Stomach (tissue), 9 donors: ENCODE measurements around the gene FGGY. TPM values are rescaled to one million over a fixed set of nuclear protein-coding genes. Genes with fewer than 3 reads are reported as not detected.

Experiments used
- DNase-seq, 2 donors: peaks; one replicate each; pipeline versions ENCODE4 v3.0.0 to v3.0.0-alpha.2; 2013 to 2019
- H3K27ac ChIP-seq, 5 donors: fragments of 200-600 bp in 4 of 5; sonication (generic) in 4 of 5; one replicate each; pipeline ENCODE4 v1.5.1; 2013 to 2019; ENCODE audit warnings: mild to moderate bottlenecking in 1 of 5, moderate library complexity in 1 of 5
- H3K27me3 ChIP-seq, 3 donors: fragments of 200-600 bp; sonication (generic); one replicate each; pipeline ENCODE4 v1.5.1; 2017 to 2019; ENCODE audit warnings: mixed run types in 1 of 3
- H3K36me3 ChIP-seq, 4 donors: fragments of 200-600 bp; sonication (generic); 1 replicate in 3 of 4; 2 replicates in 1 of 4; pipeline ENCODE4 v1.5.1; 2016 to 2019
- H3K4me1 ChIP-seq, 4 donors: fragments of 200-600 bp; sonication (generic); one replicate each; pipeline ENCODE4 v1.5.1; 2016 to 2019
- H3K4me3 ChIP-seq, 4 donors: fragments of 200-600 bp; sonication (generic) in 3 of 4; one replicate each; pipeline ENCODE4 v1.5.1; 2016 to 2019; ENCODE audit warnings: mild to moderate bottlenecking in 1 of 4
- H3K9me3 ChIP-seq, 4 donors: fragments of 200-600 bp; sonication (generic); one replicate each; pipeline ENCODE4 v1.5.1; 2016 to 2019
- EP300 ChIP-seq: sonication (generic); formaldehyde crosslinking; IDR thresholded peaks from one replicate; pipeline ENCODE4 v1.6.1; 2017; ENCODE audit warnings: antibody characterized with exemption
- POLR2A ChIP-seq, 4 donors: fragments of 450-650 bp; IDR thresholded peaks; one replicate each; pipeline ENCODE4 v1.6.1; 2016; ENCODE audit warnings: antibody characterized with exemption in 4 of 4, control low read depth in 2 of 4, mild to moderate bottlenecking in 1 of 4, moderate library complexity in 1 of 4
- POLR2AphosphoS5 ChIP-seq, 3 donors: sonication (generic); formaldehyde crosslinking; IDR thresholded peaks; one replicate each; pipeline ENCODE4 v1.6.1; 2016; ENCODE audit warnings: antibody characterized with exemption in 3 of 3
- whole genome bisulfite sequencing, 5 donors: extraction: QIAGEN DNeasy Blood & Tissue Kit in 3 of 5; methylation state at CpG; one replicate each; pipeline versions ENCODE4 v1.1.5 to v1.1.7; 2013 to 2018; 5-methylcytosine and 5-hydroxymethylcytosine counted together
- intact Hi-C: fragments of 100-400 bp; cut with DNase I; formaldehyde crosslinking; loops from one replicate; pipeline ENCODE4 v1.15.1; 2023; ENCODE audit warnings: low total_unique reads
- polyA plus RNA-seq, 3 donors: library from polyadenylated mRNA; stranded (reverse); fragments of 200-250 nt; gene quantifications; one replicate each; pipeline ENCODE4 v1.2.3, GENCODE V29; 2013
- total RNA-seq, 5 donors: library from RNA; depleted of rRNA; stranded (reverse); fragments of >200 nt; gene quantifications; one replicate each; pipeline versions ENCODE4 v1.1.0 to v1.2.3, GENCODE V29; 2014 to 2016
- TF ChIP-seq, protein P1 (sequence below), 7 experiments: fragments of 450-650 bp in 4 of 7; fragments of 200-600 bp in 3 of 7; sonication (generic) in 3 of 7; IDR thresholded peaks; one replicate each; pipeline ENCODE4 v1.5.1; 2016 to 2019; ENCODE audit warnings: antibody characterized with exemption in 7 of 7, control low read depth in 2 of 7, mild to moderate bottlenecking in 1 of 7
- donor health status: healthy with polysubstance abuse.
- donor health status: Bipolar disorder and iron deficiency.
- donor health status: healthy.

FGGY gene
- total and polyA plus RNA-seq, 8 donors: 6.2 to 40.6 (median 10.8) TPM

DNA sequence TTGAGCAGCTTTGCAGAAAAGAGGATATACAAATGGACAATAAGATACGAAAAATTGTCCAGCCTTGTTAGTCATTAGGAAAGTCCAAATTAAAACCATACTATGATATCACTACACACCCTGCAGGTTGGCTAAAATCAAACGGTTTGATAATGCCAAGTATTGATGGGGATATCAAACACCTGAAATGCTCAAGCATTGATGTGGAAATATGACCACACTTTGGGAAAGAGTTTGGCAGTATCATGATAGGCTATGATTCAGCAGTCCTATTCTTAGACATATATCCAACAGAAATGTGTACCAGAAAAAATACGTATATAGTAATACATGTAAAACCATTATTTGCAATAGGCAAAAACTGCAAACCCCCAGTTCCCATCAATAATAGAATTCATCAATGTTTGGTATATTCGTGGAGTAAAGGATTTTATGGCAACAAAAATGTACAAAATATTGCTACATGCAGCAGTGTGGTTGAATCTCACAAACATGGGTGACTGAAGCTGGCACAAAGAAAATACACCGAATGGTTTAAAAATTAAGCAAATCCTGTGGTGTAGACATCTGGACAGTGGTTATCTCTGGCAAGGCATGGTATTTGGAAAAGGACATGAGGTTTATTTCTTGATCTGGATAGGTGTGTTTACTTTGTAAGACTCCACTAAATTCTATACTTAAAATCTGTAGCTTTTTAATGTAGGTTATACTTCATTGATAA is 243.2 kb downstream of the FGGY start:
- Histone ChIP-seq H3K36me3 (no peaks in the 10 kb centered on the region), H3K9me3 (no peaks in the 10 kb centered on the region), H3K27me3 (no peaks in the 10 kb centered on the region), H3K4me3 (no peak overlapping the region), H3K27ac (peak overlapping the region in 1 of 5 donors; percentile 41), H3K4me1 (peaks cover 10 to 16% (median 12%) of the 10 kb centered on the region in 4 donors)
- TF ChIP-seq POLR2A (IDR thresholded peaks at IDR 0.05) (no peak), EP300 (no peak), POLR2AphosphoS5 (IDR thresholded peaks at IDR 0.05) (no peak)
- TF ChIP-seq, protein P1, sequence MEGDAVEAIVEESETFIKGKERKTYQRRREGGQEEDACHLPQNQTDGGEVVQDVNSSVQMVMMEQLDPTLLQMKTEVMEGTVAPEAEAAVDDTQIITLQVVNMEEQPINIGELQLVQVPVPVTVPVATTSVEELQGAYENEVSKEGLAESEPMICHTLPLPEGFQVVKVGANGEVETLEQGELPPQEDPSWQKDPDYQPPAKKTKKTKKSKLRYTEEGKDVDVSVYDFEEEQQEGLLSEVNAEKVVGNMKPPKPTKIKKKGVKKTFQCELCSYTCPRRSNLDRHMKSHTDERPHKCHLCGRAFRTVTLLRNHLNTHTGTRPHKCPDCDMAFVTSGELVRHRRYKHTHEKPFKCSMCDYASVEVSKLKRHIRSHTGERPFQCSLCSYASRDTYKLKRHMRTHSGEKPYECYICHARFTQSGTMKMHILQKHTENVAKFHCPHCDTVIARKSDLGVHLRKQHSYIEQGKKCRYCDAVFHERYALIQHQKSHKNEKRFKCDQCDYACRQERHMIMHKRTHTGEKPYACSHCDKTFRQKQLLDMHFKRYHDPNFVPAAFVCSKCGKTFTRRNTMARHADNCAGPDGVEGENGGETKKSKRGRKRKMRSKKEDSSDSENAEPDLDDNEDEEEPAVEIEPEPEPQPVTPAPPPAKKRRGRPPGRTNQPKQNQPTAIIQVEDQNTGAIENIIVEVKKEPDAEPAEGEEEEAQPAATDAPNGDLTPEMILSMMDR (IDR thresholded peaks at IDR 0.05): no peak
- DNase-seq: no peak
- intact Hi-C loops: no loop called here
- WGBS, 5 donors: 73 to 81% (median 76%) methylated on average over 5 of the region's 5 CpGs

DNA sequence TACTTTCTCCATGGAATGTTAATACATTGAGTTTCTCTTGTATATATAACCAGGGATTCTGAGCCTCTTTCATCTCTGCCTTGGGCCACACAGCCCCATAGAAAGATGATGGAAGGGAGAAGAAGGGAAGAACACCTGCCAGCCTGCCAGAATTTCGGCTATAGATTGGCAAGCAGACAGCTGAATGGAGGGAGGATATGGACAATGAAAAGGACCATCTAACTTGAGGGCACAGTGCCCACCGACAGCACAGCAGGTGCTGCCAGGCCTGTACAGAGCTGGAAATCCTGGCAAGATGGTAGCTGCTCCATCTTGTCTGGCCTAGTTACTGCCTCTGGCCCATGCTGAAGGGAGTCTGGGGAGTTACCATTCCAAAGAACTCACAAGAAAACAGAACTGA is 244.3 kb downstream of the FGGY start:
- H3K27me3 ChIP-seq: no peaks in the 10 kb centered on the region
- peaks cover 10 to 16% (median 12%) of the 10 kb centered on the region in 4 donors for H3K4me1 ChIP-seq
- no peak for DNase-seq
- WGBS, 5 donors: 84 to 97% (median 90%) methylated on average over 2 of the region's 2 CpGs
- no peaks in the 10 kb centered on the region for H3K36me3 ChIP-seq
- intact Hi-C loops: no loop called here
- no peaks in the 10 kb centered on the region for H3K9me3 ChIP-seq
- no peak overlapping the region for H3K4me3 ChIP-seq
- no peak for TF ChIP-seq POLR2AphosphoS5 (IDR thresholded peaks at IDR 0.05)
- TF ChIP-seq EP300: no peak
- TF ChIP-seq POLR2A (IDR thresholded peaks at IDR 0.05): no peak
- H3K27ac ChIP-seq: peak overlapping the region in 1 of 5 donors; percentile 41

DNA sequence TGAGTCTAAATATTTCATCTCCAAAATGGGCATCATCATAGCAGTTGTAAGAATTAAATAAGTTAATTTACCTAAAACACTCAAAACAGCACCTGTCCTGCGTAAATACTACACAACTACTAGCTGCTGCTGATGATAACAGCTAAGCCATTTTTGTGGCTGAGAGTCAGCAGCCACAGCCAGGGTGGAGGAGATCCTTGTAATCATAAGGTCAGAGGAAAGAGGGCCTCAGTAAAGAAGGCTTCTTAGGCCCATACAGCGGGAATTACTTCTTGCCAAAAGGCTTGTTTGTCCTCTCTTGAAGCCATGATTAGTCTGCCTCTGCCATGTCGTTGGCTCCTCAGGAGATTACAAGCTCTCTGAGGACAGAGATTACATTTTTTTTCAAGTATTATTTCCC is 245.0 kb downstream of the FGGY start:
- H3K4me3 ChIP-seq: no peak overlapping the region
- H3K4me1 ChIP-seq: peaks cover 10 to 16% (median 12%) of the 10 kb centered on the region in 4 donors
- 60 to 73% (median 64%) methylated on average over 3 of the region's 3 CpGs for WGBS, 5 donors
- H3K9me3 ChIP-seq: no peaks in the 10 kb centered on the region
- no peaks in the 10 kb centered on the region for H3K36me3 ChIP-seq
- H3K27ac ChIP-seq: peak overlapping the region in 1 of 5 donors; percentile 41
- intact Hi-C loops: no loop called here
- no peak for DNase-seq
- no peaks in the 10 kb centered on the region for H3K27me3 ChIP-seq
- no peak for TF ChIP-seq EP300
- TF ChIP-seq POLR2AphosphoS5 (IDR thresholded peaks at IDR 0.05): peak in 1 of 3 donors; percentile 18
- TF ChIP-seq, protein P1 (IDR thresholded peaks at IDR 0.05): no peak
- TF ChIP-seq POLR2A (IDR thresholded peaks at IDR 0.05): no peak

DNA sequence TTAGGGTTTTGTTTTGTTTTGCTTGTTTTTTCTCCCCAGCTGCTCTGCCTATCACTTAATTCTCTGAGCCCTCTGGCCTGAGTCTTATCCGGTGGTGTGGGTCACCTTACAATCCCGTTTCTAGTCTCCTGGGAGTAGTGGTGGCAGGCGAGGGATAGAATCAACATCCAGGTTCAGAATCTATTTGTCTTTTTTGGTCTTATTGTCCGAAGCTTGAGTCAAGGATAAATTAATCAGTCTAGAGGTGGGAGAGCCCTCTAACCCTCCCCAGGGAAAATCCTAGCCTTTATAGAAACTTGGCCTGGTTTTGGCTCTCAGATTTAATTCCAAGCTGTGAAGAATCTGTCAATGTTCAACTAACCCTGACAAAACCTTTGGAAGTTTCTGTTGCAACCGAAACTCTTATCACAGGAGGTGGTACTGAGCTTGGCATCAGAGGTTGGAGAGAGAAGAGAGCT is 246.3 kb downstream of the FGGY start:
- peak in 1 of 2 donors; percentile 69 for DNase-seq
- H3K27me3 ChIP-seq: no peaks in the 10 kb centered on the region
- intact Hi-C loops: no loop called here

More for the DNA sequence above, 246.3 kb downstream of the FGGY start:
- no peak overlapping the region for H3K4me3 ChIP-seq
- no peaks in the 10 kb centered on the region for H3K9me3 ChIP-seq
- WGBS, 5 donors: 28 to 46% (median 41%) methylated on average over 5 of the region's 5 CpGs
- peaks cover 10 to 16% (median 12%) of the 10 kb centered on the region in 4 donors for H3K4me1 ChIP-seq
- TF ChIP-seq POLR2AphosphoS5 (IDR thresholded peaks at IDR 0.05): no peak
- TF ChIP-seq, protein P1 (IDR thresholded peaks at IDR 0.05): no peak
- TF ChIP-seq EP300: no peak
- TF ChIP-seq POLR2A (IDR thresholded peaks at IDR 0.05): no peak
- peak overlapping the region; percentile 19 to 71 (median 52) for H3K27ac ChIP-seq
- H3K36me3 ChIP-seq: no peaks in the 10 kb centered on the region
